IMR-90 (cell line): Measurements from ENCODE around the gene SLC8A1. TPM values are rescaled to one million over a fixed set of nuclear protein-coding genes. Genes with fewer than 3 reads are reported as not detected.
A peak's percentile ranks its signal among the peaks of the same experiment; 100 is the strongest.

ENCODE experiments used
- ATAC-seq: fragments of 200-7000 bp; cut with Tn5 transposase; 2 replicates; pipeline ENCODE4 v1.9.1; 2020; ENCODE audit warnings: low read depth, mild to moderate bottlenecking, moderate library complexity
- BruUV-seq: library from RNA; stranded (reverse); fragments of 400-500 nt; replicated peaks from 2 replicates; lab custom pipeline; 2021; lab: Mats Ljungman, UMichigan
- CTCF ChIA-PET: fragments of 300-600 bp; formaldehyde crosslinking; extraction: SDS; loops from one replicate; lab custom pipeline; 2021; ENCODE audit warnings: antibody characterized with exemption; lab: Yijun Ruan, JAX
- POLR2A ChIA-PET: fragments of 300-600 bp; sonication (Branson Sonifier 250); formaldehyde crosslinking; loops from one replicate; lab custom pipeline; 2022; ENCODE audit warnings: antibody characterized with exemption; ENCODE audit not compliant: unreplicated experiment; lab: Charles Lee
- DNase-seq: peaks from one replicate; pipeline ENCODE4 v3.0.0; 2013
- H2AFZ ChIP-seq: replicated peaks from 2 replicates; pipeline ENCODE3; 2013; ENCODE audit warnings: low read length, mild to moderate bottlenecking; ENCODE audit not compliant: poor library complexity
- H2AK5ac ChIP-seq: 2 replicates; pipeline ENCODE4 v1.6.1; 2013; ENCODE audit warnings: low read depth, low read length, inconsistent platforms
- H2AK9ac ChIP-seq: replicated peaks from 2 replicates; pipeline ENCODE3; 2013; ENCODE audit warnings: mild to moderate bottlenecking, low read depth, low read length, moderate library complexity; ENCODE audit not compliant: poor library complexity
- H2BK120ac ChIP-seq: 2 replicates; pipeline ENCODE4 v1.6.1; 2013; ENCODE audit warnings: low read depth, low read length, inconsistent platforms
- H2BK15ac ChIP-seq: 3 replicates; pipeline ENCODE4 v1.6.1; 2013; ENCODE audit warnings: low read depth, low read length, inconsistent platforms
- H2BK20ac ChIP-seq: 2 replicates; pipeline ENCODE4 v1.6.1; 2013; ENCODE audit warnings: low read depth, mild to moderate bottlenecking, inconsistent platforms, low read length, moderate library complexity
- H2BK5ac ChIP-seq: 2 replicates; pipeline ENCODE4 v1.6.1; 2013; ENCODE audit warnings: mild to moderate bottlenecking, low read depth, low read length, inconsistent platforms; ENCODE audit not compliant: poor library complexity, severe bottlenecking
- H3K14ac ChIP-seq: replicated peaks from 2 replicates; pipeline ENCODE4 v1.6.1; 2013; ENCODE audit warnings: low read depth, low read length, inconsistent platforms
- H3K18ac ChIP-seq: 2 replicates; pipeline ENCODE4 v1.6.1; 2013; ENCODE audit warnings: low read depth, low read length, control low read depth
- H3K23ac ChIP-seq: 2 replicates; pipeline ENCODE4 v1.6.1; 2013; ENCODE audit warnings: low read depth, low read length, inconsistent platforms
- H3K27ac ChIP-seq: 2 replicates; pipeline ENCODE4 v1.5.1; 2013; ENCODE audit warnings: mild to moderate bottlenecking, control low read depth, low read length; ENCODE audit not compliant: insufficient read depth
- H3K27me3 ChIP-seq: 2 replicates; pipeline ENCODE4 v1.6.1; 2013; ENCODE audit warnings: low read length; ENCODE audit not compliant: control insufficient read depth, insufficient read depth
- H3K36me3 ChIP-seq: 2 replicates; pipeline ENCODE4 v1.6.1; 2013; ENCODE audit warnings: low read length, mixed read lengths; ENCODE audit not compliant: control insufficient read depth, insufficient read depth
- H3K4ac ChIP-seq: 2 replicates; pipeline ENCODE4 v1.6.1; 2013; ENCODE audit warnings: low read depth, low read length, inconsistent platforms
- H3K4me1 ChIP-seq: 2 replicates; pipeline ENCODE4 v1.6.1; 2013; ENCODE audit warnings: low read length, mixed read lengths; ENCODE audit not compliant: control insufficient read depth, insufficient read depth
- H3K4me2 ChIP-seq: 2 replicates; pipeline ENCODE4 v1.6.1; 2013; ENCODE audit warnings: low read depth, mild to moderate bottlenecking, control low read depth, low read length, moderate library complexity
- H3K4me3 ChIP-seq: 2 replicates; pipeline ENCODE4 v1.5.1; 2013; ENCODE audit warnings: low read depth, mild to moderate bottlenecking, control low read depth, low read length, moderate library complexity; ENCODE audit not compliant: insufficient read depth
- H3K56ac ChIP-seq: 2 replicates; pipeline ENCODE4 v1.6.1; 2013; ENCODE audit warnings: low read length, inconsistent platforms; ENCODE audit not compliant: insufficient read depth; ENCODE audit errors: extremely low read depth
- H3K79me1 ChIP-seq, 2 experiments: 2 replicates each; pipeline ENCODE4 v1.6.1; 2013; ENCODE audit warnings: low read length in 2 of 2, inconsistent platforms in 1 of 2, low read depth in 1 of 2
- H3K9ac ChIP-seq: 2 replicates; pipeline ENCODE4 v1.6.1; 2013; ENCODE audit warnings: low read depth, low read length, control low read depth
- H3K9me1 ChIP-seq: 2 replicates; pipeline ENCODE4 v1.6.1; 2013; ENCODE audit warnings: low read length, inconsistent platforms; ENCODE audit not compliant: insufficient read depth
- H3K9me3 ChIP-seq: 2 replicates; pipeline ENCODE4 v1.6.1; 2013; ENCODE audit warnings: low read length; ENCODE audit not compliant: control insufficient read depth, insufficient read depth
- H4K20me1 ChIP-seq: 2 replicates; pipeline ENCODE4 v1.6.1; 2013; ENCODE audit warnings: low read length, inconsistent platforms; ENCODE audit not compliant: insufficient read depth
- H4K5ac ChIP-seq: 2 replicates; pipeline ENCODE4 v1.6.1; 2013; ENCODE audit warnings: mild to moderate bottlenecking, low read depth, low read length, control low read depth
- H4K8ac ChIP-seq, 2 experiments: 2 replicates each; pipeline ENCODE4 v1.6.1; 2013; ENCODE audit warnings: low read depth in 2 of 2, low read length in 2 of 2, control low read depth in 1 of 2, inconsistent platforms in 1 of 2
- H4K91ac ChIP-seq: 2 replicates; pipeline ENCODE4 v1.6.1; 2013; ENCODE audit warnings: low read depth, low read length, inconsistent platforms; ENCODE audit not compliant: insufficient read depth
- BHLHE40 ChIP-seq: fragments of 150-350 bp; IDR thresholded peaks from 2 replicates; pipeline ENCODE4 v1.6.1; 2016; ENCODE audit warnings: mild to moderate bottlenecking, low read depth, low read length
- CEBPB ChIP-seq: IDR thresholded peaks from 2 replicates; pipeline ENCODE4 v1.6.1; 2012; ENCODE audit warnings: low read depth, low read length, improper control_type of control experiment
- CHD1 ChIP-seq: IDR thresholded peaks from 2 replicates; pipeline ENCODE4 v1.6.1; 2012; ENCODE audit warnings: low read depth, low read length, improper control_type of control experiment
- CTCF ChIP-seq: conservative IDR thresholded peaks from 2 replicates; pipeline ENCODE4 v1.5.1; 2012; ENCODE audit warnings: mild to moderate bottlenecking, low read depth, low read length, improper control_type of control experiment
- ELK1 ChIP-seq: fragments of 150-350 bp; IDR thresholded peaks from 2 replicates; pipeline ENCODE4 v1.6.1; 2016; ENCODE audit warnings: low read depth, mild to moderate bottlenecking, low read length, moderate library complexity, borderline replicate concordance
- FOS ChIP-seq: fragments of 150-350 bp; IDR thresholded peaks from 2 replicates; pipeline ENCODE4 v1.6.1; 2016; ENCODE audit warnings: low read depth, low read length
- MAFK ChIP-seq: IDR thresholded peaks from 2 replicates; pipeline ENCODE4 v1.6.1; 2012; ENCODE audit warnings: low read depth, low read length, improper control_type of control experiment
- MAZ ChIP-seq: IDR thresholded peaks from 2 replicates; pipeline ENCODE4 v1.6.1; 2012; ENCODE audit warnings: low read depth, mild to moderate bottlenecking, low read length, improper control_type of control experiment, moderate library complexity, borderline replicate concordance
- MXI1 ChIP-seq: IDR thresholded peaks from 2 replicates; pipeline ENCODE4 v1.6.1; 2012; ENCODE audit warnings: low read depth, mild to moderate bottlenecking, low read length, moderate library complexity, borderline replicate concordance
- NFE2L2 ChIP-seq: fragments of 150-350 bp; IDR thresholded peaks from 2 replicates; pipeline ENCODE4 v1.6.1; 2016; ENCODE audit warnings: low read depth, mild to moderate bottlenecking, low read length
- POLR2A ChIP-seq: IDR thresholded peaks from 2 replicates; pipeline ENCODE4 v1.6.1; 2012; ENCODE audit warnings: mild to moderate bottlenecking, low read depth, low read length
- RAD21 ChIP-seq: IDR thresholded peaks from 2 replicates; pipeline ENCODE4 v1.6.1; 2012; ENCODE audit warnings: low read length, improper control_type of control experiment
- RCOR1 ChIP-seq: IDR thresholded peaks from 2 replicates; pipeline ENCODE4 v1.6.1; 2012; ENCODE audit warnings: mild to moderate bottlenecking, low read length, improper control_type of control experiment; ENCODE audit not compliant: insufficient replicate concordance
- RFX5 ChIP-seq: IDR thresholded peaks from 2 replicates; pipeline ENCODE4 v1.8.0; 2012; ENCODE audit warnings: low read depth, mild to moderate bottlenecking, low read length, moderate library complexity
- SMC3 ChIP-seq: fragments of 150-350 bp; IDR thresholded peaks from 2 replicates; pipeline ENCODE4 v1.6.1; 2016; ENCODE audit warnings: low read depth, mild to moderate bottlenecking, antibody characterized with exemption, low read length, moderate library complexity
- WGBS, 2 experiments: methylation state at CpG; one replicate each; pipeline versions ENCODE4 v1.1.5 to v1.1.7; 2013; ENCODE audit warnings: missing lambda C conversion rate in 2 of 2; ENCODE audit not compliant: insufficient read length in 1 of 2; ENCODE audit errors: extremely low coverage in 2 of 2; 5-methylcytosine and 5-hydroxymethylcytosine counted together
- dilution Hi-C: fragments of 300-500 bp; cut with HindIII; formaldehyde crosslinking; loops from one replicate; pipeline ENCODE4 v1.14.3; 2018; ENCODE audit warnings: low sequenced_read_pairs; ENCODE audit not compliant: unreplicated experiment
- in situ Hi-C: fragments of 300-500 bp; cut with MboI; formaldehyde crosslinking; loops from 3 replicates; pipeline ENCODE4 v1.14.3; 2019; ENCODE audit warnings: low sequenced_read_pairs, inconsistent platforms, mixed read lengths
- intact Hi-C: fragments of 100-400 bp; cut with micrococcal nuclease; formaldehyde crosslinking; loops from 2 replicates; pipeline ENCODE4 v1.10.0; 2022
- polyA plus RNA-seq, 3 experiments: library from polyadenylated mRNA; depleted of rRNA; stranded (reverse); fragments of >200 nt; gene quantifications; 2 replicates each; pipeline ENCODE4 v1.2.3, GENCODE V29; 2012; ENCODE audit warnings: low replicate concordance in 1 of 3
- total RNA-seq: library from RNA; depleted of rRNA; stranded (reverse); fragments of >200 nt; gene quantifications from 2 replicates; pipeline ENCODE4 v1.2.3, GENCODE V29; 2012
- TF ChIP-seq, protein P1 (sequence below): fragments of 150-350 bp; IDR thresholded peaks from 2 replicates; pipeline ENCODE4 v1.6.1; 2017; ENCODE audit warnings: mild to moderate bottlenecking, antibody characterized with exemption, low read length, low read depth

The SLC8A1 gene
- total and polyA plus RNA-seq, 2 of the 4 experiments (the other 2 are of a cell fraction): 7.7 to 57.0 TPM

DNA sequence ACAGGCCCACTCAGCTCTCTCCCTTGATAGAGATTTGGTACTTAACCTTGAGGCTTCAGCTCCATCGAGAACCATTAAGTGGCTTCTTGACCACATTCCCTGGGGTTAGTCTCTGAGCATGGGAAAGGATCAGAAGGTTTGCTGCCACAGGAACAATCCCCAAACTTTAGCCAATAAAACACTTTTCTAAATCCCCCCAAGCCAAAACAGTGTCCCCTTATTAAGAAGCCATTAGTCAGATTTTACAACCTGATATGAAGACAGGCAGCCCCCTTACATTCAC, 37.7 kb upstream of the SLC8A1 start:
- in situ Hi-C loops: loop anchor here (25.0 kb wide), 1 partner anchor 273 kb away; no protein-coding TSS in a partner anchor
- Histone ChIP-seq H3K27ac (peak overlapping the region; percentile 76; the same call in 1 of the 2 replicates), H3K56ac (peak overlapping the region; percentile 79), H3K4me3 (peak overlapping the region; percentile 52; the same call in 1 of the 2 replicates), H2BK120ac (peak overlapping the region; percentile 91), H4K91ac (peak overlapping the region; percentile 74), H3K4ac (peak overlapping the region; percentile 82), H3K23ac (peak overlapping the region; percentile 86; the same call in 1 of the 2 replicates), H3K27me3 (no peaks in the 10 kb centered on the region), H3K4me1 (peaks cover 2% of the 10 kb centered on the region; the same call in 1 of the 2 replicates), H4K5ac (peak overlapping the region; percentile 99), H2AK9ac (no peak overlapping the region), H2BK20ac (peak overlapping the region; percentile 77), H3K9me3 (no peaks in the 10 kb centered on the region), H3K9me1 (no peaks in the 10 kb centered on the region), H4K8ac (peak overlapping the region; percentile 73 to 83), H4K20me1 (no peaks in the 10 kb centered on the region), H3K36me3 (no peaks in the 10 kb centered on the region), H3K79me1 (no peaks in the 10 kb centered on the region), H2AK5ac (no peak overlapping the region), H2BK5ac (peak overlapping the region; percentile 39), H2AFZ (peak overlapping the region; percentile 83), H3K9ac (peak overlapping the region; percentile 97), H2BK15ac (peak overlapping the region; percentile 95; the same call in 2 of the 3 replicates), H3K18ac (peak overlapping the region; percentile 99), H3K14ac (peak overlapping the region; percentile 92), H3K4me2 (peak overlapping the region; percentile 99)
- no peak for DNase-seq
- intact Hi-C loops: no loop called here
- TF ChIP-seq SMC3: no peak
- no peak for TF ChIP-seq FOS
- TF ChIP-seq NFE2L2: no peak
- no peak for TF ChIP-seq ELK1
- TF ChIP-seq BHLHE40: no peak
- TF ChIP-seq MAFK: no peak
- no peak for TF ChIP-seq RAD21
- TF ChIP-seq MAZ: no peak
- no peak for TF ChIP-seq CHD1
- TF ChIP-seq CEBPB: no peak
- TF ChIP-seq POLR2A: no peak
- no peak for TF ChIP-seq RCOR1
- TF ChIP-seq MXI1: no peak
- no peak for TF ChIP-seq RFX5
- TF ChIP-seq CTCF: no peak
- TF ChIP-seq, protein P1, sequence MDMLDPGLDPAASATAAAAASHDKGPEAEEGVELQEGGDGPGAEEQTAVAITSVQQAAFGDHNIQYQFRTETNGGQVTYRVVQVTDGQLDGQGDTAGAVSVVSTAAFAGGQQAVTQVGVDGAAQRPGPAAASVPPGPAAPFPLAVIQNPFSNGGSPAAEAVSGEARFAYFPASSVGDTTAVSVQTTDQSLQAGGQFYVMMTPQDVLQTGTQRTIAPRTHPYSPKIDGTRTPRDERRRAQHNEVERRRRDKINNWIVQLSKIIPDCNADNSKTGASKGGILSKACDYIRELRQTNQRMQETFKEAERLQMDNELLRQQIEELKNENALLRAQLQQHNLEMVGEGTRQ: no peak
- CTCF ChIA-PET: interaction anchor here (1.6 kb wide), 1 partner anchor 12 kb away, joined by 3 read pairs; no protein-coding TSS in a partner anchor
- POLR2A ChIA-PET: no interaction called here
- ATAC-seq: peak; percentile 49; the same call in 1 of the 2 replicates
- BruUV-seq: no TSS peak
- dilution Hi-C loops: no loop called here
- WGBS, 2 experiments: no CpG with 5 or more reads among the region's 1 CpG
